ENCODE measurements around the gene EML2.

The EML2 gene, protein sequence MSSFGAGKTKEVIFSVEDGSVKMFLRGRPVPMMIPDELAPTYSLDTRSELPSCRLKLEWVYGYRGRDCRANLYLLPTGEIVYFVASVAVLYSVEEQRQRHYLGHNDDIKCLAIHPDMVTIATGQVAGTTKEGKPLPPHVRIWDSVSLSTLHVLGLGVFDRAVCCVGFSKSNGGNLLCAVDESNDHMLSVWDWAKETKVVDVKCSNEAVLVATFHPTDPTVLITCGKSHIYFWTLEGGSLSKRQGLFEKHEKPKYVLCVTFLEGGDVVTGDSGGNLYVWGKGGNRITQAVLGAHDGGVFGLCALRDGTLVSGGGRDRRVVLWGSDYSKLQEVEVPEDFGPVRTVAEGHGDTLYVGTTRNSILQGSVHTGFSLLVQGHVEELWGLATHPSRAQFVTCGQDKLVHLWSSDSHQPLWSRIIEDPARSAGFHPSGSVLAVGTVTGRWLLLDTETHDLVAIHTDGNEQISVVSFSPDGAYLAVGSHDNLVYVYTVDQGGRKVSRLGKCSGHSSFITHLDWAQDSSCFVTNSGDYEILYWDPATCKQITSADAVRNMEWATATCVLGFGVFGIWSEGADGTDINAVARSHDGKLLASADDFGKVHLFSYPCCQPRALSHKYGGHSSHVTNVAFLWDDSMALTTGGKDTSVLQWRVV

DNA sequence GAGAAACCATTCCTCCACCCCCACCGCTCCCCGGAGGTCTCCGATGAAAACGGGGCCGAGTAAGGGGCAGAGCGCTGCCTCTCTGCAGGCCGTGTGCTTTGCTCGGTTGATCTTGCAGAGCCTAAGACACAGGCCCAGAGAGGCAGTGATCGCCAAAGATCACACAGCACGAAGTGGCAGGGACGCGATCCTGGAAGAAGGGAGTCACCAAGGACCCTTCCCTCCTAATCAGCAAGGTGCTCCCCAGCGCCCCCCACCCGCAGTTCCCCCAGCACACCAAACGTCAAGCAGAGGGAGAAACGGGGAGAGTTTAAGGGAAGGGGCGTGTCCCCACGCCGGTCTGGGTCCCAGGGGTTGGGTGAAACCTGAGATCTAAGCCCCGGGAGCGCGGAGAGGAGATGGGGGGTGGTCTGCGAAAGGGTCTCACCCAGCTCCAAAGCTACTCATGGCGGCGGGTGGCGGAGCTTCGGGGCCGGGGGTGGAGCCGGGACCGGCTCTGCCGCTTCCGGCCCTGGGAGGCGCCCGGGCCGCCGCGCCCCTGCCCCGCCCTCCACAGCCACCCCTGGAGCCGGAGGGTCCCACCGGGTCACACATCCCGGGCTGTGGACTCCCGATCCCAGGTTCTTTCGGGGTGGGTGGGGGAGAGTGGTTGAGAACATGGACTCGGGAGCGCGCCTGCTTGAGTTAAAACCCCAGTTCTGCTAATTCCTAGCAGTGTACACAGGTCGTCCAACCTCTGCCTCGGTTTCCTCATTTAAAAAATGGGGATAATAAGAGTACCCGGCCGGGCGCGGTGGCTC is at the start of gene EML2:
EML2 (minus strand) TSS at position 468 of the 800 bp plus-strand sequence; CDS start at position 447, 21 bp downstream.
- POLR2A ChIA-PET = interaction anchor here (0.6 to 1.9 kb wide), 3 partner anchors 25 to 113 kb away, joined by 3 to 7 read pairs (median 6); partner anchors contain the start of genes QPCTL and SNRPD2
- peaks cover 15% of the 10 kb centered on the region for H3K4me1 ChIP-seq (ENCODE audit: control insufficient read depth, insufficient read depth, low read length)
- 0 out of 2 replicates have a peak, but pooled peaks have one; percentile 26 for TF ChIP-seq ZIC2 (tag by site-specific recombination; IDR thresholded peaks at IDR 0.05)
- TF ChIP-seq, protein P1, sequence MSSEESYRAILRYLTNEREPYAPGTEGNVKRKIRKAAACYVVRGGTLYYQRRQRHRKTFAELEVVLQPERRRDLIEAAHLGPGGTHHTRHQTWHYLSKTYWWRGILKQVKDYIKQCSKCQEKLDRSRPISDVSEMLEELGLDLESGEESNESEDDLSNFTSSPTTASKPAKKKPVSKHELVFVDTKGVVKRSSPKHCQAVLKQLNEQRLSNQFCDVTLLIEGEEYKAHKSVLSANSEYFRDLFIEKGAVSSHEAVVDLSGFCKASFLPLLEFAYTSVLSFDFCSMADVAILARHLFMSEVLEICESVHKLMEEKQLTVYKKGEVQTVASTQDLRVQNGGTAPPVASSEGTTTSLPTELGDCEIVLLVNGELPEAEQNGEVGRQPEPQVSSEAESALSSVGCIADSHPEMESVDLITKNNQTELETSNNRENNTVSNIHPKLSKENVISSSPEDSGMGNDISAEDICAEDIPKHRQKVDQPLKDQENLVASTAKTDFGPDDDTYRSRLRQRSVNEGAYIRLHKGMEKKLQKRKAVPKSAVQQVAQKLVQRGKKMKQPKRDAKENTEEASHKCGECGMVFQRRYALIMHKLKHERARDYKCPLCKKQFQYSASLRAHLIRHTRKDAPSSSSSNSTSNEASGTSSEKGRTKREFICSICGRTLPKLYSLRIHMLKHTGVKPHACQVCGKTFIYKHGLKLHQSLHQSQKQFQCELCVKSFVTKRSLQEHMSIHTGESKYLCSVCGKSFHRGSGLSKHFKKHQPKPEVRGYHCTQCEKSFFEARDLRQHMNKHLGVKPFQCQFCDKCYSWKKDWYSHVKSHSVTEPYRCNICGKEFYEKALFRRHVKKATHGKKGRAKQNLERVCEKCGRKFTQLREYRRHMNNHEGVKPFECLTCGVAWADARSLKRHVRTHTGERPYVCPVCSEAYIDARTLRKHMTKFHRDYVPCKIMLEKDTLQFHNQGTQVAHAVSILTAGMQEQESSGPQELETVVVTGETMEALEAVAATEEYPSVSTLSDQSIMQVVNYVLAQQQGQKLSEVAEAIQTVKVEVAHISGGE (tag by site-specific recombination; conservative IDR thresholded peaks at IDR 0.05; ENCODE audit: low read depth) = peak; percentile 50; the same call in 1 of the 2 replicates
- TF ChIP-seq ZNF48 (tag by site-specific recombination; IDR thresholded peaks at IDR 0.05) = no peak
- TF ChIP-seq KLF8 (tag by site-specific recombination; IDR thresholded peaks at IDR 0.05) = peak; percentile 24; the same call in 1 of the 2 replicates
- TF ChIP-seq ZNF341 (tag by site-specific recombination; IDR thresholded peaks at IDR 0.05; ENCODE audit: low read depth) = 0 out of 2 replicates have a peak, but pooled peaks have one; percentile 21
- peak; percentile 57 for TF ChIP-seq ZNF335 (tag by site-specific recombination; conservative IDR thresholded peaks at IDR 0.05)
- peak; percentile 73; the same call in 1 of the 2 replicates for TF ChIP-seq KLF1 (tag by site-specific recombination; IDR thresholded peaks at IDR 0.05)
- no peak for TF ChIP-seq OVOL3 (tag by site-specific recombination; IDR thresholded peaks at IDR 0.05)
- TF ChIP-seq SP3 (tag by site-specific recombination; IDR thresholded peaks at IDR 0.05) = peak; percentile 48; the same call in 1 of the 2 replicates
- TF ChIP-seq, protein P2, sequence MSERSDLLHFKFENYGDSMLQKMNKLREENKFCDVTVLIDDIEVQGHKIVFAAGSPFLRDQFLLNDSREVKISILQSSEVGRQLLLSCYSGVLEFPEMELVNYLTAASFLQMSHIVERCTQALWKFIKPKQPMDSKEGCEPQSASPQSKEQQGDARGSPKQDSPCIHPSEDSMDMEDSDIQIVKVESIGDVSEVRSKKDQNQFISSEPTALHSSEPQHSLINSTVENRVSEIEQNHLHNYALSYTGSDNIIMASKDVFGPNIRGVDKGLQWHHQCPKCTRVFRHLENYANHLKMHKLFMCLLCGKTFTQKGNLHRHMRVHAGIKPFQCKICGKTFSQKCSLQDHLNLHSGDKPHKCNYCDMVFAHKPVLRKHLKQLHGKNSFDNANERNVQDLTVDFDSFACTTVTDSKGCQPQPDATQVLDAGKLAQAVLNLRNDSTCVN (tag by site-specific recombination; optimal IDR thresholded peaks at IDR 0.05) = peak; percentile 25
- no peak for TF ChIP-seq ZNF19 (tag by site-specific recombination; IDR thresholded peaks at IDR 0.05; ENCODE audit: low read depth)
- no peak for TF ChIP-seq ZNF350 (tag by site-specific recombination; IDR thresholded peaks at IDR 0.05)
- TF ChIP-seq ZNF311 (tag by site-specific recombination; IDR thresholded peaks at IDR 0.05; ENCODE audit: borderline replicate concordance) = no peak
- peak; percentile 67 for TF ChIP-seq ZXDB (tag by site-specific recombination; IDR thresholded peaks at IDR 0.05)
- TF ChIP-seq ZNF174 (tag by site-specific recombination; IDR thresholded peaks at IDR 0.05) = no peak
- TF ChIP-seq, protein P3, sequence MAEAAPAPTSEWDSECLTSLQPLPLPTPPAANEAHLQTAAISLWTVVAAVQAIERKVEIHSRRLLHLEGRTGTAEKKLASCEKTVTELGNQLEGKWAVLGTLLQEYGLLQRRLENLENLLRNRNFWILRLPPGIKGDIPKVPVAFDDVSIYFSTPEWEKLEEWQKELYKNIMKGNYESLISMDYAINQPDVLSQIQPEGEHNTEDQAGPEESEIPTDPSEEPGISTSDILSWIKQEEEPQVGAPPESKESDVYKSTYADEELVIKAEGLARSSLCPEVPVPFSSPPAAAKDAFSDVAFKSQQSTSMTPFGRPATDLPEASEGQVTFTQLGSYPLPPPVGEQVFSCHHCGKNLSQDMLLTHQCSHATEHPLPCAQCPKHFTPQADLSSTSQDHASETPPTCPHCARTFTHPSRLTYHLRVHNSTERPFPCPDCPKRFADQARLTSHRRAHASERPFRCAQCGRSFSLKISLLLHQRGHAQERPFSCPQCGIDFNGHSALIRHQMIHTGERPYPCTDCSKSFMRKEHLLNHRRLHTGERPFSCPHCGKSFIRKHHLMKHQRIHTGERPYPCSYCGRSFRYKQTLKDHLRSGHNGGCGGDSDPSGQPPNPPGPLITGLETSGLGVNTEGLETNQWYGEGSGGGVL (tag by site-specific recombination; IDR thresholded peaks at IDR 0.05) = peak; percentile 38; the same call in 1 of the 2 replicates
- TF ChIP-seq, protein P4, sequence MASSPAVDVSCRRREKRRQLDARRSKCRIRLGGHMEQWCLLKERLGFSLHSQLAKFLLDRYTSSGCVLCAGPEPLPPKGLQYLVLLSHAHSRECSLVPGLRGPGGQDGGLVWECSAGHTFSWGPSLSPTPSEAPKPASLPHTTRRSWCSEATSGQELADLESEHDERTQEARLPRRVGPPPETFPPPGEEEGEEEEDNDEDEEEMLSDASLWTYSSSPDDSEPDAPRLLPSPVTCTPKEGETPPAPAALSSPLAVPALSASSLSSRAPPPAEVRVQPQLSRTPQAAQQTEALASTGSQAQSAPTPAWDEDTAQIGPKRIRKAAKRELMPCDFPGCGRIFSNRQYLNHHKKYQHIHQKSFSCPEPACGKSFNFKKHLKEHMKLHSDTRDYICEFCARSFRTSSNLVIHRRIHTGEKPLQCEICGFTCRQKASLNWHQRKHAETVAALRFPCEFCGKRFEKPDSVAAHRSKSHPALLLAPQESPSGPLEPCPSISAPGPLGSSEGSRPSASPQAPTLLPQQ (tag by site-specific recombination; IDR thresholded peaks at IDR 0.05) = peak; percentile 79; the same call in 1 of the 2 replicates
- TF ChIP-seq YY2 (tag by site-specific recombination; IDR thresholded peaks at IDR 0.05) = no peak
- peak; percentile 49; the same call in 1 of the 2 replicates for TF ChIP-seq WT1 (tag by site-specific recombination; IDR thresholded peaks at IDR 0.05)
- no peak for TF ChIP-seq ZNF777 (tag by site-specific recombination; IDR thresholded peaks at IDR 0.05; ENCODE audit: borderline replicate concordance)
- peak; percentile 38 for TF ChIP-seq SP2 (tag by site-specific recombination; IDR thresholded peaks at IDR 0.05)
- peak; percentile 68 for TF ChIP-seq GLIS1 (tag by site-specific recombination; IDR thresholded peaks at IDR 0.05)
- TF ChIP-seq, protein P5, sequence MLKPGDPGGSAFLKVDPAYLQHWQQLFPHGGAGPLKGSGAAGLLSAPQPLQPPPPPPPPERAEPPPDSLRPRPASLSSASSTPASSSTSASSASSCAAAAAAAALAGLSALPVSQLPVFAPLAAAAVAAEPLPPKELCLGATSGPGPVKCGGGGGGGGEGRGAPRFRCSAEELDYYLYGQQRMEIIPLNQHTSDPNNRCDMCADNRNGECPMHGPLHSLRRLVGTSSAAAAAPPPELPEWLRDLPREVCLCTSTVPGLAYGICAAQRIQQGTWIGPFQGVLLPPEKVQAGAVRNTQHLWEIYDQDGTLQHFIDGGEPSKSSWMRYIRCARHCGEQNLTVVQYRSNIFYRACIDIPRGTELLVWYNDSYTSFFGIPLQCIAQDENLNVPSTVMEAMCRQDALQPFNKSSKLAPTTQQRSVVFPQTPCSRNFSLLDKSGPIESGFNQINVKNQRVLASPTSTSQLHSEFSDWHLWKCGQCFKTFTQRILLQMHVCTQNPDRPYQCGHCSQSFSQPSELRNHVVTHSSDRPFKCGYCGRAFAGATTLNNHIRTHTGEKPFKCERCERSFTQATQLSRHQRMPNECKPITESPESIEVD (tag by site-specific recombination; IDR thresholded peaks at IDR 0.05) = no peak
- no peak for TF ChIP-seq ZNF211 (tag by site-specific recombination; IDR thresholded peaks at IDR 0.05; ENCODE audit: low read depth)
- TF ChIP-seq ZNF701 (tag by site-specific recombination; IDR thresholded peaks at IDR 0.05) = no peak

More for the DNA sequence above, at the start of gene EML2:
- no peaks in the 10 kb centered on the region for H3K9me3 ChIP-seq (ENCODE audit: control insufficient read depth, insufficient read depth, low read depth, low read length)
- CTCF ChIA-PET = interaction anchor here (0.5 to 7.8 kb wide), 10 partner anchors 7 to 1317 kb away, joined by 3 to 155 read pairs (median 4); partner anchors contain the start of gene GPR4
- H3K36me3 ChIP-seq (ENCODE audit: control insufficient read depth in 2 of 2, insufficient read depth in 1 of 2, low read length in 2 of 2) = no peaks in the 10 kb centered on the region; a peak in 1 of 3 replicates
- peak within 1 kb of the TSS; percentile 17; the same call in 1 of the 2 replicates for H3K27ac ChIP-seq (ENCODE audit: extremely low read depth, low read depth, low read length)
- H3K4me3 ChIP-seq (ENCODE audit: low read depth, low read length) = peak within 1 kb of the TSS; percentile 72
